AG04449 (cell line): Measurements from ENCODE around the gene ZFPM1.

Experiments used
- CTCF ChIA-PET: fragments of 350-600 bp; formaldehyde crosslinking; extraction: SDS; loops from one replicate; lab custom pipeline; 2021; ENCODE audit warnings: antibody characterized with exemption; lab: Yijun Ruan, JAX
- POLR2A ChIA-PET: fragments of 400-600, 350-600 bp; formaldehyde crosslinking; extraction: SDS; loops from one replicate; lab custom pipeline; 2020; ENCODE audit warnings: antibody characterized with exemption, inconsistent platforms; lab: Yijun Ruan, JAX
- DNase-seq: peaks from one replicate; pipeline ENCODE4 v3.0.0-alpha.2; 2010; ENCODE audit warnings: low read depth, low spot score
- H3K4me3 ChIP-seq: 2 replicates; pipeline ENCODE4 v1.5.1; 2011; ENCODE audit warnings: low read depth, mild to moderate bottlenecking, control low read depth, low read length
- CTCF ChIP-seq: IDR thresholded peaks from one replicate; pipeline ENCODE4 v1.5.1; 2011; ENCODE audit warnings: mild to moderate bottlenecking, moderate library complexity, low read length, control low read depth, inconsistent platforms; ENCODE audit not compliant: insufficient read depth; ENCODE audit errors: missing control alignments

ZFPM1 gene

GRCh38 chr16:88416686-88417085 is 36.4 kb upstream of the ZFPM1 start:
- DNase-seq: no peak
- ChIA-PET CTCF (interaction anchor here (0.7 kb wide), 1 partner anchor 12 kb away, joined by 4 read pairs; no protein-coding TSS in a partner anchor), POLR2A (no interaction called here)
- no peak overlapping the region for H3K4me3 ChIP-seq
- TF ChIP-seq CTCF: no peak

- no peak overlapping the region for H3K4me3 ChIP-seq
- ChIA-PET POLR2A (interaction anchor here (1.2 kb wide), 1 partner anchor 12 kb away, joined by 3 read pairs; no protein-coding TSS in a partner anchor), CTCF (interaction anchor here (0.6 to 1.0 kb wide), 2 partner anchors 10 to 19 kb away, joined by 3 read pairs; no protein-coding TSS in a partner anchor)
- no peak for TF ChIP-seq CTCF
- DNase-seq: no peak
These were observed 35.2 kb upstream of the ZFPM1 start for GRCh38 chr16:88417684-88418476.

GRCh38 chr16:88418869-88419268 is 34.2 kb upstream of the ZFPM1 start:
- ChIA-PET CTCF (interaction anchor here (1.0 kb wide), 1 partner anchor 18 kb away, joined by 3 read pairs; no protein-coding TSS in a partner anchor), POLR2A (interaction anchor here (1.2 kb wide), 1 partner anchor 11 kb away, joined by 3 read pairs; no protein-coding TSS in a partner anchor)
- TF ChIP-seq CTCF: no peak
- no peak for DNase-seq
- no peak overlapping the region for H3K4me3 ChIP-seq

GRCh38 chr16:88419790-88420189 is 33.3 kb upstream of the ZFPM1 start:
- no peak overlapping the region for H3K4me3 ChIP-seq
- ChIA-PET CTCF (interaction anchor here (0.9 kb wide), 1 partner anchor 18 kb away, joined by 3 read pairs; no protein-coding TSS in a partner anchor), POLR2A (no interaction called here)
- no peak for TF ChIP-seq CTCF
- DNase-seq: no peak

- CTCF ChIA-PET: no interaction called here
- POLR2A ChIA-PET: no interaction called here
- TF ChIP-seq CTCF: no peak
- H3K4me3 ChIP-seq: no peak overlapping the region
- no peak for DNase-seq
These were observed 32.6 kb upstream of the ZFPM1 start for GRCh38 chr16:88420496-88420895.

- no peak for TF ChIP-seq CTCF
- POLR2A ChIA-PET: no interaction called here
- no peak overlapping the region for H3K4me3 ChIP-seq
- CTCF ChIA-PET: no interaction called here
- no peak for DNase-seq
These were observed 31.8 kb upstream of the ZFPM1 start for GRCh38 chr16:88421301-88421700.
